HG02798 (cell line): ENCODE measurements around the gene ZCCHC8.
"Not testable (repeated sequence)": the region's sequence is repeated elsewhere in the genome, so short reads cannot be mapped to it uniquely, and the experiment has no call there.

Source experiments
- ATAC-seq: cut with Tn5 transposase; IDR thresholded peaks from one replicate; pipeline ENCODE4 v1.9.1; 2021; ENCODE audit warnings: mild to moderate bottlenecking; ENCODE audit not compliant: unreplicated experiment, poor library complexity

The ZCCHC8 gene

DNA sequence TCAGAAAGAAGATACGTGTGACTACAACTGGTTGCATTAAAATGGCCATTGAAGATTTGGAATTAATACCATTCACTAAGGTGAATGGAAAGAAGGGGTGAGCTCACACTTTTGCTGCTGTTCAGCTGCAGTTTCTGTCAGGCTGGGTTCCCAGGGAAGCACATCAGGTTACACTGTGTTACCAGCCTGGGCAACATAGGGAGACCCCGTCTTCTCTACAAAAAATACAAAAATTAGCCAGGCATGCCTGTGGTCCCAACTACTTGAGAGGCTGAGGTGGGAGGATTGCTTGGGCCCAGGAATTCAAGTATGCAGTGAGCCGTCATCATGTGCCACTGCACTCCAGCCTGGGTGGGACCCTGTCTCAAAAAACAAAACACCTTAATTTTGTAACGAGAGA is 12.9 kb upstream of the ZCCHC8 start:
- no peak for ATAC-seq

DNA sequence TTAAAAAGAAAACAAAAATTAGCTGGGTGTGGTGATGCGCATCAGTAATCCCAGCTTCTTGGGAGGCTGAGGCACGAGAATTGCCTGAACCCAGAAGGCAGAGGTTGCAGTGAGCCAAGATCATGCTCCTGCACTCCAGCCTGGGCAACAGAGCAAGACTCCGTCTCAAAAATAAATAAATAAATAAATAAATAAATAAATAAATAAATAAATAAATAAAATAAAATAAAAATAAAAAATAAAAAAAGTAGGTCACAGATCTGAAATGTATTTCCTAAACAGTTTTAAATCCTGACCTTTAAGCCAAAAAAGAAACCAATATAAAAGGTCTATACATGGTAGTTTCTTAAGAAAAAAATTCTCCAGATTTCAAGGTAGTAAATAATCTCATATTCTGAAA is 12.3 kb upstream of the ZCCHC8 start:
- ATAC-seq, result not testable (repeated sequence)

DNA sequence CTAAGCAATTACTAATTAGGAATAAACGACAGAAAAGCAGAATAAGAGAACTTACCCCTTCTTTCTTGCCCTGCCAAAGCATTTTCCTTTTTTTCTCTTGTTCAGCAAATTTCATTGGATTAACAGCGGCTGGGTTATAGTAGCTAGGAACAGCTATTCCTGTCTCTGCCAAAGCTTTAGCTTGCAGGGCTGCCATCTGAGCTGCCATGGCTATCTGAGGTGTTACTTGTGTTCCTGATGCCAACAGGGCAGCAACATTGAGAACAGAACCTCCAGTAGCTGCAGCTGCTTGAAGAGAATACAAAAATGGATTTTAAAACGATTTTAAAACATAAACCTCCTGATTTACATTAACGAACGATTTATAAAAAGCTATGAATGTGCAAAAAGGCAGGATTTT is 7.4 kb upstream of the ZCCHC8 start:
- ATAC-seq, result no peak

DNA sequence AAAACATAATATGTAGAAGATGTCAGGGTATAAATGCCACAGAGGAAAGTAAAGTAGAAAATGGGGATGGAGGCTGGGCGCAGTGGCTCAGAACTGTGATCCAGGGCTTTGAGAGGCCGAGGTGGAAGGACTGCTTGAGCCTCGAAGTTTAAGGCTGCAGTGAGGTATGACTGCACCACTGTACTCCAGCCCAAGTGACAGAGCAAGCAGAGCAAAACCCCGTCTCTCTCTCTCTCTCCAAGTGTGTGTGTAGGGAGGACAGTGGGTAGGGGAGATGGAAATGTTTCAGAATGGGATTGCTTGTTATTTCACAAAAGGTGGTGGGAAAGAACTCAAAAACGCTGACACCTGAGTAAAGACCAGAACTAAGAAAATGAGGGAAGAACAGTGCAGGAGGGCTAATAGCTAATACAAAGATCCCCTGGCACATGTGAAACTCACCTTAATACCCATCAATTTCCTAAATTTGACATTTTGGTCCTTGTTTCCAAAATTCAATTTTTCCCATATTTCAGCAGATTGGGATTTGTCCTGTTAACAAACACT is 5.7 kb upstream of the ZCCHC8 start:
- ATAC-seq, result no peak

DNA sequence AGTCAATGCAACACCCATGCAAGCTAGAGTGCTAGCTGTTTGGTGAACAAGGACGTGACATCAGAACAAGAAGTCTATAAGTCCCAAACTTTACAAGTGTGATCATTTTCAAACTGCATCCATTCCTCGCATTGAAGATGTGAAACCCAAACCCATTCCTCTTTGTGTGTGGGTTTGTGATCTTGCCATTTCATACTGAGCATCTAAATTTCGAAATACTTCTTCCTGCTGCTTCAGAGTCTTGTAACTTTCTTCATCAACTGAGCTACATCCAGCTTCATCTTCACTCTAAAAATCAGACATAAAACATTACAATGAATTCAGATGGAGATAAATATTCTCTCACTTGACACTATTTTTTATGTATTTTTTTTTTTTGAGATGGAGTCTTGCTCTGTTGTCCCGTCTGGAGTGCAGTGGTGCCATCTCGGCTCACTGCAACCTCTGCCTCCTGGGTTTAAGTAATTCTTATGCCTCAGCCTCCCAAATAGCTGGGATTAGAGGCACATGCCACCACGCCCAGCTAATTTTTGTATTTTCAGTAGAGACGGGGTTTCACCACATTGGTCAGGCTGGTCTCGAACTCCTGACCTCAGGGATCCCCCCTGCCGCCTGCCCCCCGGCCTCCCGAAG is 4.8 kb upstream of the ZCCHC8 start:
- ATAC-seq, result no peak

DNA sequence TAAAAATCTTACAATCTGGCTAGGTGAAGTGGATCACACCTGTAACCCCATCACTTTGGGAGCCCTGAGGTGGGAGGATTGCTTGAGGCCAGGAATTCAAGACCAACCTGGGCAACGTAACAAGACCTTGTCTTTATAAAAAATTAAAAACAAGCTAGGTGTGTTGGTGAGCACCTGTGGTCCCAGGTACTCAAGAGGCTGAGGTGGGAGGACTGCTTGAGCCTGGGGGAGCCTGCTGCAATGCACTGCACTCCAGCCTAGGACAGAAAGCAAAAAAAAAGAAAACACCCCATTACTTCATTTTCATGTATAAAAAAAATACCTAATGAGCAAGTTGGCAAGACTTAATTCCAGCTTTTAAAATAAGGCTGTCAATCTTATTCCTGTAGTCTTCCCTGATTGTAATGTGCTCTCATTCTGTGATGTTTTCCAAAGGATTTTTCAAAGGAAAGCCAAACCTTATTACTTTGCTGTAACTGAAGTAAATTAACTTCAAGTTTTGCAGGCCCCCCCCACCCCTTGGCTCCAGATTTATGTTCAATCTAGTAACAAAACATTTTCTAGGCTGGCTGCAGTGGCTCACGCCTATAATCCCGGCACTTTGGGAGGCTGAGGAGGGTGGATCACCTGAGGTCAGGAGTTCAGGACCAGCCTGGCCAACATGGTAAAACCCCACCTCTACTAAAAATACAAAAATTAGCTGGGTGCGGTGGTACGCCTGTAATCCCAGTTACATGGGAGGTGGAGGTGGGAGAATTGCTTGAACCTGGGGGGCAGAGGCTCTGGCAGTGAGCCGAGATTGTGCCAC is 3.3 kb upstream of the ZCCHC8 start:
- no peak for ATAC-seq

DNA sequence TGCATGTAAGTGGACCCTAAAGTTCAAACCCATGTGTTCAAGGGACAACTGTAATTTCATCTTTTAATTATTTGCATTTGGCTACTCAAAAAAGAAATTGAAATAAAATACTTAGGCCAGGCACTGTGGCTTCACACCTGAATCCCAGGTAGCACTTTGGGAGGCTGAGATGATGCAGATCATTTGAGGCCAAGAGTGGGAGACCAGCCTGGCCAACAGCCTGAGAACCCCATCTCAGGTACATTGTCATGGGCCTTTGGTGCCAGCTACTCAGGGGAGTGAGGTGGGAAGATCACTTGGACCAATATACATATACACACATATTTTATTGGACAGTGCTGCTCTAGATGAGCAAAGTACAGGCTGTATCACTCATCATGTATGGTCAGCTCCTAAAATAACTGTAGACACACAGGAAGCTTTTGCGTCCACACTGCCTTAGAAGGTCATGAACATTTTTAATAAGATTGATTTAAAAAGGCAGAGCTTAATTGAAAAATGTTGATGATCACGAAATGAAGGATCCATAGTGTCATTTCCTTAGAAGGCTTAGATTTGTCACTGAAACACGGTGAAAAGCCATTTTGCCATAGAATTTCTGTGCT is 2.5 kb upstream of the ZCCHC8 start:
- ATAC-seq, result no peak

DNA sequence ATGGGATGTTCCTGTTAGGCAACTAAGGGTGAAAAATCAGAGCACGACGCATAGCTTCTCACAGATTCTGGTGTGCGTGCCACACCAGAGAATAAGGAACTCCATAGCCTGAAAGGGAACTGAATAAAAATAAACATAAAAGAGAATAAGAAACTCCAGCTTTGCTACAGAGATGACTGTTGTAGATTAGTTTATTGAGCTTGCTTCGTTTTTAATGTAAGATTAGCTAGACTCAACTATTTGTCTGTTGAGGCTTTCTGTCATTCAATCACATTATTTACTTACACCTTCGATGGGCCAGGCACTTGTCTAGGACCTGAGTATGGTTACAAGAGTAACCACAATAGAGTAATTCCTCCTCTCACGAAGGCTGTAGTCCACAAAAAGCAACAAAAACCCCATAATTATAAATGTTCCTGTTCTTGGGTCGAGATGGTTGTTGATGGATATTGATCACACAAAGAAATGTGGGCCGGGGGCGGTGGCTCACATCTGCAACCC is 807 bp upstream of the ZCCHC8 start:
- ATAC-seq, result no peak

DNA sequence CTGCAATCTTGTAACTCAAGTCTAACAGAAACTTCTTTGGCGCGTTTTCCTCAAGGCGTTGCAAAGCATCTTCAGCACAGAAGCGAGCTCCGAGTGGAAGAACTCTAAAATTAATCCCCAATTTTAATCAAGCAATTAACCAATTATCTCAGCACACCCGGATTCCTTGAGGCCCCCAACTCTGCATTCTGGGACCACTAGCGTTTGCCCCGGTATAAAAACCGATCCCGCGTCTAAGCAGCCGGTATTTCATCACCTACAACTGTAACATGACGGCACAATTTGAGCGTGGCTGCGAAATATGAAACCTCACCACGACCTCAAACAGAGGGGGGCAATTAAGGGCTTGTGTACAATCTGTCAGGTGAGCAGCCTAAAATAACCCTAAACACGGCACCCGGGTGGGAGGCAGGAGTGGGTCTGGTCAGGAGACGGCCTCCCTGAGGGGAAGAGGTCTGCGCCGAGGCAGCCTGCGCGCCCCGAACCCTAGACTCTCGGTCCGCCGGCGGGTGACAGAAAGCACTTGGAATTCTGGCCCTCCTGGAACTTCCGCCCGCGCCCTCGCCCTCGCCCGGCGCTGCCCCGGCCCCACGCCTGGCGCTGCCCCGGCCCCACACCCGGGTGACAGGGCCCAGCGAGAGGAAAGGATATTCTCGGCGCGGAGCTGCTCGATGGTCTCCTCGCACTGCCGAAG is 594 bp downstream of the ZCCHC8 start:
- ATAC-seq, result peak; percentile 17

DNA sequence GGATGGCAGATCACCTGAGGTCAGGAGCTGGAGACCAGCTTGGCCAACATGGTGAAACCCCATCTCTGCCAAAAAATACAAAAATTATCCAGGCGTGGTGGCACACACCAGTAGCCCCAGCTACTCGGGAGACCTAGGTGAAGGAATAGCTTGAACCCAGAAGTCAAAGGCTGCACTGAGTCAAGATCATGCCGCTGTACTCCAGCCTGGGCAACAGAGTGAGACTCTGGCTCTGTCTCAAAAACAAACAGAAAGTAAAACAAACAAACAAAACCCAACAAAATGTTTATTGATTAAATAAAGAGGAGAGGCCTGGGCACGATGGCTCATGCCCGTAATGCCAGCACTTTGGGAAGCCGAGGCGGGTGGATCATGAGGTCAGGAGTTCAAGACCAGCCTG is 5.5 kb downstream of the ZCCHC8 start:
- no peak for ATAC-seq

DNA sequence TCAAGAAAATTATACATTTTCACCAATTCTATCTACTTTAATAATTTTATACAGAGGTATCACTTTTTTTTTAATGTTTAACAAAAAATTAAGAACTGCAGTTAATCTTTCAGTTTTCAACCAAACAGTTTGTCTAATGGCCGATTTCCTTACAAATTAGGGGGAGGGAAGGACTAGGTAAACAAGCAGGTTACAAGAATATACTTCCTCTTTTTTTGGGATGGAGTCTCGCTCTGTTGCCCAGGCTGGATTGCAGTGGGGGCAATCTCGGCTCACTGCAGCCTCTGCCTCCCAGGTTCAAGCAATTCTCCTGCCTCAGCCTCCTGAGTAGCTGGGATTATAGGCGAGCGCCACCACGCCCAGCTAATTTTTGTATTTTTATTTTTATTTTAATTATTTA is 7.5 kb downstream of the ZCCHC8 start:
- not testable (repeated sequence) for ATAC-seq

DNA sequence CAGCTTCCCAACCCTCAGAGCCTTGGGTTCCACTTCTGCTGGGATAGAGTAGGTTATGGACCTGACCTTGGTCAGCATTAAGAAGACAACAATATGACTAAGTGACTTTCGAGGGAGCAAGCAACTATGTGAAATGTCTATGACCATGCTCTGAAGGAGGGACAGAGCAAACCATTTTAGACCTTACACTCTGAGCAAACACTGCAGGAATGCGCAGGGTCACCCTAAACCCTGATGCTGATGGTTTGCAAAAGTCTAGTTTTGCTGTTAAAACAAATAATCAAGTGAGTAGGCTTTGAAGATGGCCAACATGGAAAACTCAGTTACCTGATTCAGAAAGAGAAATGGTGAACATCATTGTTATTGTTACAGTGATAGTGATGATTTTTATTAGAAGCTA is 8.7 kb downstream of the ZCCHC8 start:
- ATAC-seq, result no peak

DNA sequence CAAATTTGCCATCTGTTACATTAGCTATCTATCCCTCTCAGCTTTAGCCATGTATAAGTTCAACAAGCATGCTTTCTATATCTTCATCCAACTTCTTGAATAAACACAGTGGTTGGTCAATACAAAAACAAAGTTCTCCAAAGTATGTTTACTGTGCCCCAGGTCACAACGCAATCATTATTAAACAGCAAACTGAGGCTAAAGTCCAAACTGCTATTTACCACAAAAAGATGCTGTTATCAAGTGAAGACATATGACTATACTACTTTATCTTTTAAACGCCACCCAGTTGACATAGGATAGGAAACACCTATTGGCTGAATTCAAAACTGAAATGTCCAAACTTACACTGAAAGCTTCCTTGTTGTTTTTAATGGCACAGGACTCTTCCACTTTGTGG is 11.7 kb downstream of the ZCCHC8 start:
- no peak for ATAC-seq

DNA sequence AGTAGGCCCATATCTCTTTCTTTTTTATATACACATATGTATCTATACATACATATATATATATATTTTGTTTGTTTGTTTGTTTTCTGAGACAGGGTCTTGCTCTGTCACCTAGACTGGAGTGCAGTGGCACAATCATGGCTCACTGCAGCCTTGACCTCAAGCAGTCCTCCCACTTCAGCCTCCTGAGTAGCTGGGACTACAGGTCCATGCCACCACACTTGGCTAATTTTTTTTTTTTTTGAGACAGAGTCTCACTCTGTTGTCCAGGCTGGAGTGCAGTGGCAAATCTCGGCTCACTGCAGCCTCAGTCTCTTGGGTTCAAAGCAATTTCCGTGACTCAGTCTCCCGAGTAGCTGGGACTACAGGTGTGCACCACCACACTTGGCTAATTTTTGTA is 12.9 kb downstream of the ZCCHC8 start:
- not testable (repeated sequence) for ATAC-seq

DNA sequence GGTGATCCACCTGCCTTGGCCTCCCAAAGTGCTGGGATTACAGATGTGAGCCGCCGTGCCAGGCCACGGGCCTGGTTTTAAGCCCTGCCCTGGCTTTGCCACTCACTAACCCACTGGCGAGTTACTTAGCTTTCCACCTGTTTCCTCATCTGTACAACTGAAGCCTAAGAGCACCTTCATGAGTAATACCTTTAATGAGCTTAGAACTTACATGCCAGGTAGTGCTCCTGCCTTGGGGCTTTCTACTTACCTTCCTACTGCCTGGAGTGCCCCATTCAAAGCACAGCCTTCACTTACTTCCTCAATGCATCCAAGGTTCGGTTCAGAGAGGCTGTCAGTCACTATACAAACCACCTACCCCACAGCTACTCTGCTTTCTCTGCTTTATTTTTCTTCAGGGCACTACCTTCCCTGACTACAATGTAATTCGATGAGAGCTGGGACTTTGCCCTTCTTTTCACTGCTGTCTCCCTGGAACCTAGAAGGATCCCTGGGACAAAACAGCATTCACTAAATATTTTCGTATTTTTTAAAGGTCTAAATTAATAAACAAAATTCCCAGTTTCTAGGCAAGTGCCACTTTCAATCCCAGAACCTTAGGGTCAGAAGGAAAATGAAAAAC is 13.8 kb downstream of the ZCCHC8 start:
- no peak for ATAC-seq

DNA sequence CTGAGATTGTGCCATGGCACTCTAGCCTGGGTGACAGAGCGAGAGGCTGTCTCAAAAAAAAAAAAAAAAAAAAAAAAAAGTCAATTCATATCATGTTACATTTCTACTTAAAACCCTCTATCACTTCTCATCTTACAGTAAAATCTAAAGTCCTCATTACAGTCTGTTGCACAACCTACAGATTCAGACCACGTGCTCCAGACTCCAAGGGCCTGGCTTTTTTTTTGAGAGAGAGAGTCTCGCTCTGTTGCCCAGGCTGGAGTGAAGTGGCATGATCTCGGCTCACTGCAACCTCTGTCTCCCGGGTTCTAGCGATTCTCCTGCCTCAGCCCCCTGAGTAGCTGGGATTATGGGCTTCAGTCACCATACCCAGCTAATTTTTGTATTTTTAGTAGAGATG is 14.4 kb downstream of the ZCCHC8 start:
- ATAC-seq, result not testable (repeated sequence)

DNA sequence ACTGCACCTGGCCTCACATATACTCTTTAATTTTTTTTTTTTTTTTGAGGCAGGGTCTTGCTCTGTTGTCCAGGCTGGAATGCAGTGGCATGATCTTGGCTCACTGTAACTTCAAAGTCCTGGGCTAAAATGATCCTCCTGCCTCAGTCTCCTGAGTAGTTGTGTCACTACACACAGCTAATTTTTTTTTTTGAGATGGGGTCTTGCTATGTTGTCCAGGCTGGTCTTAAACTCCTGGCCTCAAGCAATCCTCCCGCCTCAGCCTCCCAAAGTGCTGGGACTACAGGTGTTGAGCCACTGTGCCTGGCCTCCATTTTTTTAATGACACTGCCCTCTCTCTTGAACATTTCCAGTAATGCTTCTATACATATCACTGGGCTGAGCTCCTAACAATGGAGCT is 16.3 kb downstream of the ZCCHC8 start:
- not testable (repeated sequence) for ATAC-seq

DNA sequence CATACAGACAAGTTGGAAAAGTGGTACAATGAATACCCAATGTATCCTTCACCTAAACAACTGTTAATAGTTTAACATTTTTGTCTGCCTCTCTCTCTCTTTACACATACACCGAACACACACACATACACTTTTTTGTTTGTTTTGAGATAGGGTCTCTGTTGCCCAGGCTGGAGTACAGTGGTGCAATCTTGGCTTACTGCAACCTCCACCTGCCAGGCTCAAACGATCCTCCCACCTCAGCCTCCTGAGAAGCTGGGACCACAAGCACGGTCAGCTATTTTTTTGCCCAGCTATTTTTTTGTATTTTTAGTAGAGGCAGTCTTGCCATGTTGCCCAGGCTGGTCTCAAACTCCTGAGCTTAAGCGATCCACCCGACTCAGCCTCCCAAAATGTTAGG is 16.8 kb downstream of the ZCCHC8 start:
- no peak for ATAC-seq

DNA sequence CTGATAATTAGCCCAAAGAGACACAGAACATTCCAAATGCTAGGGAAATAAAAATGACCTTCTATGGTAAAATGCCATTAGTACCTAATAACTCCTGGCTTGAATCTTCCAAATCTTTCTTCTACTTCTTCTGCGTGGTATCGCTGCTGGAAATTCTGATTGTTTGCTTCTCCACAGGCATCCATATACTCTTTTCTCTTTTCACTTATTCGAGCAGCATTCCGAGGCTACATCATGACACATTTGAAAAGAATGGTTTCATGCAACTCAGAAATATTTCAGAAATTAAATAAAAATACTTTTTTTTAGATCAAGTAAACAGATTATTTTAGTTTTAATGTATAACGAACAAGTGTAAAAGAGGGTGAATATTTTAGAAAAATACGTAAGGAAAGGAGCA is 18.9 kb downstream of the ZCCHC8 start:
- ATAC-seq, result no peak

DNA sequence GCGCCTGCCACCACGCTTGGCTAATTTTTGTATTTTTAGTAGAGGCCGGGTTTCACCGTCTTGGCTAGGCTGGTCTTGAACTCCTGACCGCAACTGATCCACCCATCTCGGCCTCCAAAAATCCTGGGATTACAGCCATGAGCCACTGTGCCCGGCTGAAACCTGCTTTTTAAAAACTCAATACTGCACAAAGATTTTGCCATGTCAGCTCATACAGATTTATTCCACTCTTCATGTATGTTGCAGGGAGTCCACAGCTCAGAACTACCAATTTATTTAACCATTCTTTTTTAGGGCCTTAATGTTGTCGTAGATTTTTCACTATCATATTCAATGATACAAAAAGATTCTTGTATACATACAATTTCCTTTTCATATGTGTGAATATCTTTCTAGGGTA is 20.0 kb downstream of the ZCCHC8 start:
- ATAC-seq, result no peak
